Nucleus accumbens (tissue), 56 donors: ENCODE measurements around the gene FAF1.
"Not testable (repeated sequence)": the region's sequence is repeated elsewhere in the genome, so short reads cannot be mapped to it uniquely, and the experiment has no call there.

Experiments used
- DNase-seq, 56 donors: peaks; one replicate each; lab custom pipeline; 2025; lab: John Stamatoyannopoulos, UW

The FAF1 gene

GRCh38 chr1:50603274-50604271, 356.5 kb downstream of the FAF1 start:
- no peak for DNase-seq

- DNase-seq, result no peak
Observed at GRCh38 chr1:50599546-50599945, 360.5 kb downstream of the FAF1 start.

- no peak for DNase-seq
Observed at GRCh38 chr1:50595874-50596273, 364.2 kb downstream of the FAF1 start.

GRCh38 chr1:50593515-50593914, 366.6 kb downstream of the FAF1 start:
- no peak for DNase-seq

- no peak for DNase-seq
Observed at GRCh38 chr1:50591598-50591997, 368.5 kb downstream of the FAF1 start.

- no peak for DNase-seq
Observed at GRCh38 chr1:50582346-50582745, 377.7 kb downstream of the FAF1 start.

GRCh38 chr1:50570066-50570468, 390.0 kb downstream of the FAF1 start:
- DNase-seq, result no peak

GRCh38 chr1:50568782-50569181, 391.3 kb downstream of the FAF1 start:
- DNase-seq, result no peak

GRCh38 chr1:50566405-50566804, 393.7 kb downstream of the FAF1 start:
- no peak for DNase-seq

- no peak for DNase-seq
Observed at GRCh38 chr1:50564417-50564816, 395.6 kb downstream of the FAF1 start.

- DNase-seq, result no peak
Observed at GRCh38 chr1:50562106-50562505, 398.0 kb downstream of the FAF1 start.

GRCh38 chr1:50559421-50559820, 400.6 kb downstream of the FAF1 start:
- no peak for DNase-seq

- no peak for DNase-seq
Observed at GRCh38 chr1:50553921-50554320, 406.1 kb downstream of the FAF1 start.

- no peak for DNase-seq
Observed at GRCh38 chr1:50548243-50548642, 411.8 kb downstream of the FAF1 start.

- no peak for DNase-seq
Observed at GRCh38 chr1:50542362-50542761, 417.7 kb downstream of the FAF1 start.

- no peak for DNase-seq
Observed at GRCh38 chr1:50538476-50538875, 421.6 kb downstream of the FAF1 start.

GRCh38 chr1:50531601-50532000, 428.5 kb downstream of the FAF1 start:
- no peak for DNase-seq

- DNase-seq, result no peak
Observed at GRCh38 chr1:50531027-50531426, 429.0 kb downstream of the FAF1 start.

- DNase-seq, result no peak
Observed at GRCh38 chr1:50529510-50529909, 430.6 kb downstream of the FAF1 start.

- DNase-seq, result not testable (repeated sequence)
Observed at GRCh38 chr1:50527987-50528320, 432.1 kb downstream of the FAF1 start.

GRCh38 chr1:50527249-50527986, 432.6 kb downstream of the FAF1 start:
- no peak for DNase-seq

GRCh38 chr1:50526431-50526830, 433.6 kb downstream of the FAF1 start:
- no peak for DNase-seq
